UCSD-AML1 (cell line): ENCODE data around the gene ANKRD33.

Source experiments
- DNase-seq: peaks from one replicate; lab custom pipeline; 2025; ENCODE audit not compliant: unreplicated experiment; lab: John Stamatoyannopoulos, UW

ANKRD33 gene, protein sequence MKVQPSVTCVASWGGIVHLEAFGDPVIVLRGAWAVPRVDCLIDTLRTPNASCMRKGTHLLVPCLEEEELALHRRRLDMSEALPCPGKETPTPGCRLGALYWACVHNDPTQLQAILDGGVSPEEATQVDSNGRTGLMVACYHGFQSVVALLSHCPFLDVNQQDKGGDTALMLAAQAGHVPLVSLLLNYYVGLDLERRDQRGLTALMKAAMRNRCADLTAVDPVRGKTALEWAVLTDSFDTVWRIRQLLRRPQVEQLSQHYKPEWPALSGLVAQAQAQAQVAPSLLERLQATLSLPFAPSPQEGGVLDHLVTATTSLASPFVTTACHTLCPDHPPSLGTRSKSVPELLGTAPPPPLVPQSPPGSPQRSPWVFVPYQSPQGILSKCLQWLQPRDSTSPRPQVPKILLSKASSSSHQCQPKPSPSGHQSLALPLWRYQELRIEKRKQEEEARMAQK

DNA sequence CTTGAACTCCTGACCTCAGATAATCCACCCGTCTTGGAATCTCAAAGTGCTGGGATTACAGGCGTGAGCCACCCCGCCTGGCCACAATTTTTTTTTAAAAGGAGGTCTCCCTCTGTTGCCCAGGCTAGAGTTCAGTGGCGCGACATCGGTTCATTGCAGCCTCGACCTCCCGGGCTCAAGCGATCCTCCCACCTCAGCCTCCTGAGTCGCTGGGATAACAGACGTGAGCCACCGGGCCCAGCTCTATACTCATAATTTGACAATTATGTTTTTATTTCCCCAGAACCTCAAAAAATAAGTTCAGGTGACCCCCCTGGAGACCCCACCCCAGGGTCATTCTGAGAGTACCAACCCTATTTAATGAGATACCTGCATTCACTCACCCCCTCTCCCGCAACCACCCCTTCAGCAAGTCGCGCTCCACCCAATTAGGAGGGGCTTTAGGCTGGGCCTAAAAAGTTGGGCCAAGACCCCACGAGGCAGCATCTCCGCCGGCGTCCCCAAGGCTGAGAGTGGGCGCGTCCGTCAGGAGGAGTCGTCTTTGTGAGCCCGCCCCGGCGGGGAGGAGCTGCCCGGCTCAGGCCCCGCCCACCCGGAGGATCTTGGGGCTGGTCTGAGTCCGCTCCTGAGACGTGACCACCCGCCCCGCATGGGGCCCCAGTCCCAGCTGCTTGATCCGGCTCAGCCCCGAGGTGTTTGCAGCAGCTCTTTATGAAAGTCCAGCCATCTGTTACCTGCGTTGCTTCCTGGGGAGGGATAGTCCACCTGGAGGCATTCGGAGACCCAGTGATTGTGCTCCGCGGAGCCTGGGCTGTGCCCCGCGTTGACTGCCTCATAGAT, at the start of gene ANKRD33:
Gene ANKRD33, plus strand, starts transcription at position 628 of the 840 bp plus-strand sequence. Its CDS starts 84 bp downstream, at position 712.
- DNase-seq = no peak

DNA sequence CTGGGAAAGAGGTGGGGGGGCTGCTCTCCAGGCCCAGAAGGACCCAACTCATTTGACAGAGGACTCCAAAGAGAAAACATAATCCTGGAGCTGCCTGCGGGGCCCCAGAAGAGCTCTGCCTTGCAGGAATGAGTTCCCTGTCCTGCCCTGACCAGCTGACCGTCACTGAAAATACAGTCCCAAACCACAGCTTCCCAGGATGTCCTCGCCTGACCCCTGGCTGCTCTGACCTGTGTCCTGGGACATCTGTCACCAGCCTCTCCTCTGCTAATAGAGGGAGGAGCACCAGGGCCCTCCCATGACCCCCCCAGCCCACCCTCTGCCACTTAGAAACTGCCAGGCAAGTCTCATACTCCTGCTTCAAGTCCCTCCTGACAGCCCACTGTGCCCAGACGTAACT, 49.1 kb upstream of the ANKRD33 start:
- DNase-seq = no peak

DNA sequence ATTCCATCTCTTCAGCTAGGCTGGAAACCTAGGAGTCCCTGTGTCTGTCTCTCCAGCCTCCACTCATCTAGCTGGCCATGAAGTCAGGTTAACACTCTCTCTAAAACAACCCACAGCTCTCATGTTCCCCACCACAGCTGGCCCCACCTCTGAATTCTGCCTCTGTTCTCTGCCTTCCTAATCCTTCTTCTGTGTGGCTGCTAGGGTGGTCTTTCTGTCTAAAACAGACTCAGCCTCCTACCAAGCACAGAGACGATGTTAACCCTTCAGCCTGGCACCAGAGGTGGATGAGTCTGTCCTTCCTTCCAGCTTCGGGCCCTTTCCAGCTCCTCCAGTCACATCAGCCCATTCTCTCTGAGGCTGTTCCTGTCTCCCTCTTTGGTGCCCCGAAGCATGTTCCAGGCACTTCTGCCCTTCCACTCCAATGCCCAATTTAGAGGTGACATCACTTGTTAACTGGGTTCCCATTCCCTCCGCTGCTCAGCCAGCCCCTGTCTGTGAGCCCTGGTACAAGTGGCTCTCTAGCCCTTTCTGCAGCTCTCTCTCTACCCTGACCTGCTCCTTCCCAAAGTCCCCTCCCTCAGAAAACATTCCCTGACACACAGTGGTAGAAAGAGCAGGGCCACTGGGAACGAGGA, 48.5 kb upstream of the ANKRD33 start:
- no peak for DNase-seq

DNA sequence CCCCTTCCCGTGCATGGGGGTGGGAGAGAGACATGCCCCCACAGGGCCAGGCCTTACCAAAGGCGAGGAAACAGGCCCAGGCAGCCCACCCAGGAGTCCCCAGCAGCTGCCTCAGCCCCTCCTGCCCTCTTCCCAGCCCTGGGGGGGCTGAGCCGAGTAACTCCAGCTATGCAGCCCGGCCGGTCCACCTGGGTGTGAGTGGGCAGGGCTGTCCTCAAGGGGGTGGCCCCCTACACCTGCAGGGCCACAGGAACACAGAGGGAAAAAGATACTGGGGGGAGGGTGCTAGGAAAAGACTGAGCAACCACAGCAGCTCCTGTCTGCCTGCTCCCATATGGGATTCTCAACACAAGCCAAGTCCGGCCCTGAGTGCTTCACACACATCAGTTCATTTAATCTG, 46.9 kb upstream of the ANKRD33 start:
- DNase-seq = no peak

DNA sequence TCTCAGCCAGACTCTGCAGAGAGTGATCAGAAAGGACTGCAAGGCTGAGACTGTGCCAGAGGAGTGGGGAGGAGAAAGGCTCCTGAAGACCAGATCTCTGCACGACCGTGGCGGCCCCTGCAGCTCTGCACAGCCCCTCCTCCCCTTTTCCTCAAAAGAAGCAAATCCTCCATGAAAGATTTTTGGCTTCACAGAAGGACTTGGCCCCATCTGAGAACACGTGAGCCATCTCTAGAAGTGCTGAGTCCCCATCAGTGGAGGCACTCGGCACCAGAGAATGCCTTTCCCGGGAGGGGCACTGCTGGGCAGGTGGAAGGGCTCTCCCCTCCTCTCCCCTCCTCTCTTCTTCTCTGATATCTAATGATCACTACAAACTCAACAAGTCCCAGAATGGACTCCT, 46.2 kb upstream of the ANKRD33 start:
- no peak for DNase-seq

DNA sequence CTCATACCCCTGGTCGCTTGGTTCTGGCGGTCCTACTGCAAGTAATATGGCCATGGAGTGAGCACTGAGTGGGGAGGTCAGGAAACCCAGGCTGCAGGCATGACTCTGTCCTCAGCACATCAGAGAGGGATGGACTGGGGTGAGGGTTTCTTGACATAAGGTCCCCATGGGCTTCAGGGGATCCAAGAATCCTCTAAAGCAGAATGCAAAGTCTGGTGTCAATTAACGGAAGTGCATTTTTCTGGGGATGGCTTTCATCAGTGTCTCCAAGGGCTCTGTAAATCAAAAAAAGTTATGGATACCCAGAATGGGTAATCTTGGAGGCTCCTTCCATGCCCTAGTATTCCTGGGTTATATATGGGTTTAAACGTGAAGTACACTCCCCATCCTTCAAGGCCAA, 43.0 kb upstream of the ANKRD33 start:
- DNase-seq = no peak

DNA sequence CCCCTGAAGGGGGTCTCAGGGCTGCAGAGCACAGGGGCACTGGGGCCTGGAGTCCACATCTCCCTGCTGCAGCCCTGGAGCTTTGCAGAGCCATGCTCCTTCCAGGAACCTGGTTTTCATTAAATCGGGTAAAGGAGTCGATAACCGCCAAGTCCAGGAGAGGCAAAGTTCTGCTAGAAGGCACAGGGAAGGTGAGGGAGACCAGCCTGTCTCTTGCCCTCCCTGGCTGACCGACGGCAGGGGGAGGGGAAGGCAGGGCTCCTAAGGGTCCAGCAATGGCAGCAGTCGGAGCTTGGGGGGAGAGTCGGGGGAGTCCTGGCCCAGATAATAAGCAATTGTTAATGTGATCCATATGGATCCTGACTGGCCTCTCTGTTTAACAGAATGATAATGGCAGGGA, 42.4 kb upstream of the ANKRD33 start:
- no peak for DNase-seq

DNA sequence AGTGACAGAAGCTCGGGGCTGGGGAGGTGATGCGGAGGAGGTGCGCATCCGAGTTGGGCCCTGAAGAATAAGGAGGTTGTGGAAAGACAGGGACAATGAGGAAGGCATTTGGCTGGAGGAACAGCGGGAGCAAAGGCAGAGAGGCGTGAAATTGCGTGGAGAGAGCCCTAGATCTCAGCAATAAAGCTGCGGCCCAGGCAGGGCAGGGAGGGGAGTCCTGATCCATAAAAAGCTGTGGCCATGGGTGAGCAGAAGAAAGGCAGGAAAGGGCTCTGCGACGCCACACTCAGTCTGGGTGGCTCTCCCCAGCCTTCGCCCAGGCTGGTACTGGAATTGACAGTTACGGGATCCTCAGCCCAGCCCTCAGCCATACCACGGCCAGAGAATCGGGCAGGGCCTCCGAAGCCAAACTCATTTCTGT, 41.6 kb upstream of the ANKRD33 start:
- no peak for DNase-seq

DNA sequence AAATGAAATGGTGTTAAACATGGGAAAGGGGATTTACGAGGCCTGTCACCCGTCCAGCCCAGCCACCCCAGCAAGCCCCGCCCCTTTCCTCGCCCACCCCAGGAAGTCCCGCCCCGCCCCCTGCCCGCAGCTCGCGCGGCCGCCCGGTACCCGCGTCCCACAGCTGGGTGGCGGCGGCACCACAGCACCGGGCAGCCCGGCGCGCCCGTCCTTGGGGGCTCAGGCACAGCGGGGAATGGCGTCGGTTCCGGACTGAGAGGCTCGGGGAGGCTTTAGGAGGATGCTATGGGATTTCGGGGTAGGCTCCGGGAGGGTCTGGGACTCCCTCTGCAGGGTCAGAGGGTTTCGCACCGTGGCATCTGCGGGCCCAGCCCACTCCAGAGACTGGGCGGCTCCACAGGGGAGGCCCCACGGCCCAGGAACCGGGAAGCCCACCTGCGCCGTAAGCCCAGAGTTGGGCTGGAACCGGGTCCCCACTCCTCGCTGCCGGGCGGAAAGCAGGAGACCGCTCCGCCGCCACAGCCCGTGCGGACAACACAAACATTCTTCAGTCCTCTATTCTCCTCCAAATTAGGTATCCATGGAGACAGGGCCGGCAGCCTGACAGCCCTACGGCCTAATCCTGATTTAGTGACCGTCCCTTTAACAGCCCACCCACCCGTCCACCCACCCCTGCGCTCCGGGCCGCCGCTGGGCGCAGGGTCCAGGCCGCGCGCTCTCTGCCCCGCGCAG, 40.8 kb upstream of the ANKRD33 start:
- no peak for DNase-seq

DNA sequence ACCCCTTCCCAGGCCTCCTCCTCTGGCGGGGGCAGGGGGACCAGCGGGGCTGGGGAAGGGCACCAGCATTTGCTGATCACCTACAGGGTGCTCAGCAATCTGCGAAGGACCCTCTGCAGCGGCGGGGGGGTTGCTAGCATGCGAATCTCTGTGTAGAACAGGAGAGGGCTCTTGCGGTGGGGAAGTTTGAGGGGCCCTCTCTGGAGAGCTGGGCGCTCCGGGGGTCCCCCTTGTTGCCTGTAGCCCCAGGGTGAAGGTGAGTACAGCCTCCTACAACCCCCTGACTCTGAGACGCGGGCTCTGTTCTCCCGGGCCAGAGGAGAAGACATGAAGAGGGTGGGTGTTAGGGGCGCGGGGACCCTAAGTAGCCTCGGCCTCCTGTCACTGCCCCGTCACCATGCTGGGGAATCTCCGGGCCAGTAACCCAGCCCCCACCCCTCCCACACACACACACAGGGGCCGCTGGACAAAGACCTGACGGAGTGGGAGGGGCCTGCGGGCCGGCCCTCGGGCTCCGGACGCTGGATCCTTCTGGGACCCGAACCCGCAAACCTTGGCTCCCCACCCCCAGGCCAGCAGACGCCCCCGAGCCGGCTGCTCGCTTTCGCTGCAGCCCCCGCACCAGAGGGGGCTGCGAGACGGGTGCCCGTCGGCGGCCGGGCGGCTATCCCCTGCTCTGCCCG, 40.1 kb upstream of the ANKRD33 start:
- no peak for DNase-seq

DNA sequence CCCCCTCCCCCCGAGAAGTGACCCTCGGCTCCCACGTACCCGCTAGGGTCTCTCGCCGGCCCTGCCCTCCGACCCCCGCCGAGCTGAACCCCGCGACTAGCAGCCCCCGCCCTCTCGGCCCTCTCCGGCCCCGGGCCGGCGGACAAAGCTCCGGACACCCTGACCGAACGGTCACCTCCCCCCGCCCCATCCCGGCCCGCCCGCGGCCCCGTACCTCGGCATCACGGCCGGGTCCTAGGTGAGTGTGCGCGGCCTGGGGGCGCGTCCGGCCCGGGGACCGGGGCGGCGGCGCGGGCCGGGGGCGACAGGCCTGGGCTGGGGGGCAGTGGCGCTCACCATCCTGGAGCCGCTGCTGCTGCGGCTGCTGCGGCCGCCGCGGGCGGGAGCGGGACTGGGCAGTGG, 39.6 kb upstream of the ANKRD33 start, which contains the start of gene FIGNL2:
Gene FIGNL2, minus strand, starts transcription at position 393 of the 402 bp plus-strand sequence. CDS start 26,305 bp downstream, outside the sequence.
- no peak for DNase-seq

DNA sequence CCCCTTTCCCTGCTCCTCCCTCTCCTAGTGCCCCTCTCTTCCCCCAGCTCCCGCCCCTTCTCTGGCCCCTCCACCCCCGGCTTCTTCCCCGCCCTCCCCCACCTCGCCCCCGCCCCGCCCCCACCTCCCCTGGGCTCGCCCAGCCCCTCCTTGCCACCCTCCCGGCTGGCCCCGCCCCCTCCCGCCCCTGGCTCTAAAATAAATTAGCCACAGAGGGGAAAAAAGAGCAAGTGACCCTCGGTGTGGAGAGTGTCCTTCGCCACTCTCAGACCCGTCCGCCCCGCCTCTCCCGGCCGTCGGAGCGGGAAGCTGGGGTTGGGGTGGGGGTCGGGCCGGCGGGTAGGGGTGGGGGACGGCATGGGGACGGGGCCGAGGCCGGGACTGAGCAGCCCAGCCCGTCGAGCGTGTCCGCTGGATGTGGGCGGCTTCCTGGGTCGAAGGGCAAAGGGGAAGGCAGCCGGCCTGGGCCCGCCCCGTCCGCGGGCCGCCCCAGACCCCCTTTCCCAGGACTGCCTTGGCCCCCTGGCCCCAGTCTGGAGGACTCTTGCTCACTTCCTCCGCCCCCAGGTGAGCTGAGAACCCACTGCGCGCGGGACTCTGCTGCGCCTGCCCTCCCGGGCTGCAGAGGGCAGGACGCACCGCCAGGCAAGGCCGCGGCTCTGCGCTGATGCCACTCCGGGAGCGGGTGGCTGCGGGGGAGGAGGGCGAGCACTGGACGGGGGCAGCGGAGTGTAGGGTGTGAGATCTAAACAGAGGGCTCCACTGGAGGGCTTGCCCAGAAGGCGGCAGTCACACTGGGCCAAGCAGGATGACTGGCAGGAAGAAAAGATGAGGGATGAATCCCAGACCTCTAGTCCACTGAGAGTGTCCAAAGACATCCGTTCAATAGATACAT, 38.8 kb upstream of the ANKRD33 start:
- DNase-seq = no peak

DNA sequence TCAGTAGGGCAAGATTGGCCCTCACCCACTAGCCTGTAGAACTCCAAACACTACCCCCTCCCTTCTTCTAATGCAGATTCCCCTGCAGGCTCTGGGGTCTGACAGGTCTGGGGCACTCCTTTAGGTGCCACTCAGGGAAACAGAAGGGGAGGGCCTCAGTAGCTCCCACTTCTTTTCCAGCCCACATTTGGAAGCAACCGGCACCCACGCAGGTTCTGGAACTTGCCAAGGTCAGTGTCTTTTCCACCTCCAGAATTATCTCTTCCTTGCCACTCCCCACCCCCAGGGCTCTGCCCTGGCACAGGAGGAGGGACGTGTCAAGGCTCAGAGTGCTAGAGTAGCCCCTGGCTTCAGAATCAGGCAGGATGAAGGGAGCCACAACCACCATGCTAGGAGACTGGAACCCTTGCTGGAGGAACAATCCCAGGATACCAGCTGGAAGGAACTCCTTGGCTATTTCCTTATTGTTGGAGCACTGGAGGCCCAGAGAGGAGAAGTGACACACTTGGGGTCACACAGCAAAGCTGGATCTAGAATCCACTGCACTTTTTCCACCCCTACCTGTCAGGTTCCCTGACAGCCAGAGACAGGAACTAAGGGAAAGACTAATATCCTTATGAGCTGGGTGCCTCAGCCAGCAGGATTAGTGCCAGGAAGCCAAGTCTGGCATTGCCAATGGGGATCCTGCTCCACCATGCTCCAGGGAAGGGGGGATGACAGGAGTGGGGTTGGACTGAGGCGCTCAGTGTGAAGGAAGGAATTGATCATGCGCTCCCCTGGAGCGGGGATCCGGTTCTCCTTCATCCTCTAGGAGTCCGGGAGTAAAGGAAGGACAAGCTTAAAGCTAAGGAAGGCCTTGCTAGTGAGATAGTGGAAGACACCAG, 37.6 kb upstream of the ANKRD33 start:
- DNase-seq = no peak

DNA sequence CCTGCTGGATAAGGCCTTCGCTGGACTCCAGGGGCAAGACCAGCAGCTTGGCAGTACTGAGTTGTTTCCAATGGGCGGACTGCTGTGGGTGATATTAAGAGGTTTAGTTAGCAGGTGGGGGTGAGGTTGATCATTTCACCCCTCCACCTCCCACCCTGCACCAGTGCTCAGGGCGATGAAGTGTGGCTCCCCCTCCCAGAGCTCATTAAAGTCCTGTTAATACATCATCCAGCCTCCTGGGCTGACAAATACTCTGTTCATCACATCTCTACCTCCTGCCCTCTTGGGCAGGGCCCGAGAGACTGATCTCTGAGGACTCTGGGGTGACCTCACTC, 37.0 kb upstream of the ANKRD33 start:
- DNase-seq = no peak

DNA sequence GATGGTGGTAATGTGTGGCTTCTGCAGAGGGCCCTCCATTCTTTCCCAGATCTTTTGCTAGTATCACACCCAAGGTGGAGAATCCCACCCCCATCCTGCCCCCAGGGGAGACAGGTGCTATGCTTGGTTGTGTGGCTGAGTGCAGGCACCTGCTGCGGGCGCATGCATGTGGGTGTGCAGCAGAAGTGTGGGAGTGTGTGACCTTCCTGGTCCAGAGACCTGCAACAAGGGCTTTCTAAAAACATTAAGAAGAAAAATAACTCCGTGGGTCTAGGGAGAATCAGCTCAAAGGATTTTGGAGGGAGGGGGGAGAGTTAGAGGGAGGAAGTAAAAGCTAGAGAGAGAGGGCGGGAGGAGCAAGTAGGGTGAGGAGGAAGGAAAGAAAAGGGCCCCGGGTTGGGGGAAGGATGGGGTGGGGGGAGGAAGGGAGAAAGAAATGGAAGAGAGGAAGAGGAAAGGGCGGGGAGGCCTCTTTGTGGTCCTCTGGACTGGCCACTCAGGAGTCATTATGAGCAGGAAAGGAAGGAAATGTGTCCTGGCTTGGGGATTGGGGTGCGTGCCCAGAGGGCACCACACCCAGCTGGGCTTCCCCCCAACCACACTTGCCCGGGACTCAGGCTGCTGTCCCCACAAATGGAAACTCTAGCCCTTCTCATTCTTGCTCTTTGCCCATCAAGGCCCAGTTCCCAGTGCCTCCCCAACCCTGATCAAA, 36.3 kb upstream of the ANKRD33 start:
- peak; percentile 50 for DNase-seq

DNA sequence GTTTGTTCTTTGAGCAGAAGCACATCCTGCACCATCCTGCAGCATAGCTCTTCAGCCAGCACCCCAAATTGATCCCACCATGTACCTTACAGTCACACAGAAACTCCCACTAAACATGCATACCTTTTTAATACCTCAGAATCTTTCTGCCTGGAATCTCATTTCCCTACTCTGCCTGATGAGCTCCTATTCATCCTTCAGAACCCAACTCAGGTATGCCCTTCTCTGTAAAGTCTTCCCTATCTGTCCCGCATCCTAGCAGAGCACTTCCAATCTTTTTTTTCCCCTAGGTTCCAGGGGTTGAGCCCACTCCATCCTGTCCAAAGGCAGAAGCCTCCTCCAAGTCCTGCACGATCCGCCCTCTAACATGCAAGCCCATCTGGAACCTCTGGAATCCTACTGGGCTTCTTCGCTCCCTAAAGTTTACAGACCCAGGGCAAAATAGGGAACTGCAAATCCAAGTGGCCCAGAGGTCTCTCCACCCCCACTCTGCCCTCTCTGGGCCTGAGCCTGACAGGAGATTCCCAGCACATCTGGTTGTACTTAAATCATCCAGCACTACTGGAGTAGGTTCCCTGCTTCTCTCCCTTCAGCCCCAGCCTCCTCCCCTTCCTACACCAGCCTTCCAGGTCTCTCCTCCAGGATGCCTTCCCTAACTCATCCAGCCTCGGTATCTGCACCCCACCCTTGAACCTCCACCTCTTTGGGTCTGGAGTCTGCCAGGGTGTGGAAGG, 35.3 kb upstream of the ANKRD33 start:
- DNase-seq = no peak
